ENCODE data around the gene ATP8B1. TPM values are rescaled to one million over a fixed set of nuclear protein-coding genes. Genes with fewer than 3 reads are reported as not detected.

Gene ATP8B1
- total RNA-seq, 4 donors from 2014 or later = 120 to 321 (median 252) TPM

- no peaks in the 10 kb centered on the region for H3K9me3 ChIP-seq
- in situ Hi-C loops (cut with MboI; ENCODE audit: low pct_ligation_motif_present in 1 of 4, low pct_unique_long_range_greater_than_20kb in 1 of 4, low sequenced_read_pairs in 3 of 4) = no loop called here
- 62 to 73% methylated on average over 8 of the region's 8 CpGs for WGBS, 2 donors (ENCODE audit: low coverage in 1 of 2)
These were observed 97.1 kb downstream of the ATP8B1 start for GRCh38 chr18:57705832-57706595.

DNA sequence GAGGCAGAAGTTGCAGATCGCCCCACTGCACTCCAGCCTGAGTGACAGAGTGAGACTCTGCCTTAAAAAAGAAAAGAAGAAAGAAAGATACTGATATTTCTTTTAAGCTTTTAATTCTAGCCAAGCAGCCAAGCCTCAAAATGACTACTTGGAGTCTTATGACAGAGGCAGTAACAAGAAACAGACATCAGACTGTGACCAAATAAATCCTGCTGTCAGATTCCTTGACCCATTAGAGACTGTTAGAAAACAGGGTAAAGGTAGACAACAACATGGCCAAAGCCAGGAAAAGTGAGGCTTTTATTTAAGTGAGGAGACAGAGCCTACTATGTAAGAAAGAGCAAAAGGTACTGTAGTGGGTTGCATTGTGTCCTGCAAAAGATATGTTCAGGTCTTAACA lies 98.1 kb downstream of the ATP8B1 start:
- H3K9me3 ChIP-seq = no peaks in the 10 kb centered on the region
- no peak overlapping the region for H3K4me3 ChIP-seq
- no peaks in the 10 kb centered on the region for H3K27me3 ChIP-seq
- in situ Hi-C loops (cut with MboI; ENCODE audit: low pct_ligation_motif_present in 1 of 4, low pct_unique_long_range_greater_than_20kb in 1 of 4, low sequenced_read_pairs in 3 of 4) = no loop called here
- peak overlapping the region in 1 of 4 donors; percentile 39 for H3K27ac ChIP-seq
- no peak for DNase-seq
- 89 to 100% methylated on average over 1 of the region's 1 CpG for WGBS, 2 donors (ENCODE audit: low coverage in 1 of 2)
- TF ChIP-seq POLR2A (IDR thresholded peaks at IDR 0.05) (no peak), EP300 (IDR thresholded peaks at IDR 0.05; ENCODE audit: low read depth) (no peak), POLR2AphosphoS5 (IDR thresholded peaks at IDR 0.05) (no peak)
- TF ChIP-seq, protein P1, sequence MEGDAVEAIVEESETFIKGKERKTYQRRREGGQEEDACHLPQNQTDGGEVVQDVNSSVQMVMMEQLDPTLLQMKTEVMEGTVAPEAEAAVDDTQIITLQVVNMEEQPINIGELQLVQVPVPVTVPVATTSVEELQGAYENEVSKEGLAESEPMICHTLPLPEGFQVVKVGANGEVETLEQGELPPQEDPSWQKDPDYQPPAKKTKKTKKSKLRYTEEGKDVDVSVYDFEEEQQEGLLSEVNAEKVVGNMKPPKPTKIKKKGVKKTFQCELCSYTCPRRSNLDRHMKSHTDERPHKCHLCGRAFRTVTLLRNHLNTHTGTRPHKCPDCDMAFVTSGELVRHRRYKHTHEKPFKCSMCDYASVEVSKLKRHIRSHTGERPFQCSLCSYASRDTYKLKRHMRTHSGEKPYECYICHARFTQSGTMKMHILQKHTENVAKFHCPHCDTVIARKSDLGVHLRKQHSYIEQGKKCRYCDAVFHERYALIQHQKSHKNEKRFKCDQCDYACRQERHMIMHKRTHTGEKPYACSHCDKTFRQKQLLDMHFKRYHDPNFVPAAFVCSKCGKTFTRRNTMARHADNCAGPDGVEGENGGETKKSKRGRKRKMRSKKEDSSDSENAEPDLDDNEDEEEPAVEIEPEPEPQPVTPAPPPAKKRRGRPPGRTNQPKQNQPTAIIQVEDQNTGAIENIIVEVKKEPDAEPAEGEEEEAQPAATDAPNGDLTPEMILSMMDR (IDR thresholded peaks at IDR 0.05) = no peak
- H3K4me1 ChIP-seq = peaks cover 6 to 43% (median 19%) of the 10 kb centered on the region in 4 donors
- intact Hi-C loops (cut with DNase I; ENCODE audit: low total_unique reads) = no loop called here
- H3K36me3 ChIP-seq = peaks cover 0 to 2% (median 0%) of the 10 kb centered on the region in 4 donors

More at GRCh38 chr18:57705832-57706595, 97.1 kb downstream of the ATP8B1 start:
- DNase-seq = no peak
- Histone ChIP-seq H3K27ac (peak overlapping the region; percentile 10 to 41 (median 34)), H3K36me3 (peaks cover 0 to 2% (median 0%) of the 10 kb centered on the region in 4 donors), H3K4me3 (no peak overlapping the region), H3K27me3 (no peaks in the 10 kb centered on the region), H3K4me1 (peaks cover 13 to 48% (median 19%) of the 10 kb centered on the region in 4 donors)
- intact Hi-C loops (cut with DNase I; ENCODE audit: low total_unique reads) = no loop called here
- TF ChIP-seq POLR2AphosphoS5 (IDR thresholded peaks at IDR 0.05) = no peak
- TF ChIP-seq, protein P1 (IDR thresholded peaks at IDR 0.05) = no peak
- no peak for TF ChIP-seq POLR2A (IDR thresholded peaks at IDR 0.05)
- no peak for TF ChIP-seq EP300 (IDR thresholded peaks at IDR 0.05; ENCODE audit: low read depth)

GRCh38 chr18:57698571-57699276 lies 104.4 kb downstream of the ATP8B1 start:
- no peaks in the 10 kb centered on the region for H3K9me3 ChIP-seq
- H3K4me3 ChIP-seq = no peak overlapping the region
- H3K4me1 ChIP-seq = peaks cover 0 to 6% (median 0%) of the 10 kb centered on the region in 4 donors
- H3K27ac ChIP-seq = peak overlapping the region in 1 of 4 donors; percentile 18
- no peak for DNase-seq
- no peaks in the 10 kb centered on the region for H3K27me3 ChIP-seq
- in situ Hi-C loops (cut with MboI; ENCODE audit: low pct_ligation_motif_present in 1 of 4, low pct_unique_long_range_greater_than_20kb in 1 of 4, low sequenced_read_pairs in 3 of 4) (loop anchor here in 1 of 4 donors (25.0 kb wide), 1 partner anchor 164 kb away; no protein-coding TSS in a partner anchor), intact Hi-C loops (cut with DNase I; ENCODE audit: low total_unique reads) (no loop called here)
- TF ChIP-seq POLR2AphosphoS5 (IDR thresholded peaks at IDR 0.05) (no peak), POLR2A (IDR thresholded peaks at IDR 0.05) (no peak), EP300 (IDR thresholded peaks at IDR 0.05; ENCODE audit: low read depth) (no peak)
- TF ChIP-seq, protein P1 (IDR thresholded peaks at IDR 0.05) = no peak
- peaks cover 0 to 18% (median 5%) of the 10 kb centered on the region in 4 donors for H3K36me3 ChIP-seq
- 67 to 71% methylated on average over 6 to 7 of the region's 7 CpGs for WGBS, 2 donors (ENCODE audit: low coverage in 1 of 2)

DNA sequence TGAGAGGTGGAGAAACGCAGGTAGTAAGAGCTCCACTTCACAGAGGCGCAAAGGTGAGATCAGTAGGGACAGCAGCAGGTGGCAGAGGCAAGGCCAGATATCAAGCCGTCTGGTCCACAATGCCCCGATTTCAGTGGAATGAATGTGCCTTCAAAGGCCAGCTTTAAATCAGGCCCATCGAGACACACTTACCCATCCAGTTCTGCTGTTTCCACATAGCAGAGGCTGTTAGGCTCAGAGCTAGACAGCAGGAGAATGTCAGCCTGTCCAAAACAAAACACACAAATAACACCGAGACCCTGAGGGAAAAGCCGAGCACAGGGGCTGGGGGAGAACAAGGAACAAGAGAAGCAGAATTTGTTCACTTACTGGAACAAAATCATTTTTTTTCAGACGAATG lies 105.7 kb downstream of the ATP8B1 start:
- peaks cover 0 to 6% (median 0%) of the 10 kb centered on the region in 4 donors for H3K4me1 ChIP-seq
- intact Hi-C loops (cut with DNase I; ENCODE audit: low total_unique reads) = no loop called here
- H3K4me3 ChIP-seq = no peak overlapping the region
- no peak for DNase-seq
- TF ChIP-seq EP300 (IDR thresholded peaks at IDR 0.05; ENCODE audit: low read depth) (no peak), POLR2AphosphoS5 (IDR thresholded peaks at IDR 0.05) (no peak), POLR2A (IDR thresholded peaks at IDR 0.05) (no peak)
- TF ChIP-seq, protein P1 (IDR thresholded peaks at IDR 0.05) = no peak
- no peaks in the 10 kb centered on the region for H3K9me3 ChIP-seq
- no peaks in the 10 kb centered on the region for H3K27me3 ChIP-seq
- H3K36me3 ChIP-seq = peaks cover 0 to 18% (median 5%) of the 10 kb centered on the region in 4 donors
- no peak overlapping the region for H3K27ac ChIP-seq
- WGBS, 2 donors (ENCODE audit: low coverage in 1 of 2) = 81 to 90% methylated on average over 4 to 8 of the region's 8 CpGs
- in situ Hi-C loops (cut with MboI; ENCODE audit: low pct_ligation_motif_present in 1 of 4, low pct_unique_long_range_greater_than_20kb in 1 of 4, low sequenced_read_pairs in 3 of 4) = loop anchor here in 1 of 4 donors (25.0 kb wide), 1 partner anchor 165 kb away; no protein-coding TSS in a partner anchor

Data from transverse colon (tissue), 4 donors.